NT2/D1 (cell line): ENCODE results near the gene NIN.

Experiments
- DNase-seq: peaks from one replicate; pipeline ENCODE4 v3.0.0-alpha.2; 2011; ENCODE audit warnings: low read depth, low spot score
- H3K27me3 ChIP-seq: 2 replicates; pipeline ENCODE4 v1.6.0; 2011; ENCODE audit warnings: mild to moderate bottlenecking; ENCODE audit not compliant: insufficient read length, insufficient read depth
- H3K36me3 ChIP-seq: 2 replicates; pipeline ENCODE4 v1.6.1; 2011; ENCODE audit warnings: mild to moderate bottlenecking, low read length, mixed read lengths; ENCODE audit not compliant: insufficient read depth, insufficient read length
- H3K4me1 ChIP-seq: 2 replicates; pipeline ENCODE4 v1.5.1; 2011; ENCODE audit not compliant: insufficient read depth, insufficient read length
- H3K4me3 ChIP-seq: 2 replicates; pipeline ENCODE4 v1.5.1; 2011; ENCODE audit warnings: low read depth; ENCODE audit not compliant: insufficient read length
- H3K9ac ChIP-seq: 2 replicates; pipeline ENCODE4 v1.6.0; 2011; ENCODE audit warnings: low read depth; ENCODE audit not compliant: insufficient read length
- H3K9me3 ChIP-seq: 2 replicates; pipeline ENCODE4 v1.5.1; 2011; ENCODE audit warnings: mild to moderate bottlenecking, low read length; ENCODE audit not compliant: insufficient read depth
- SUZ12 ChIP-seq: IDR thresholded peaks from 2 replicates; pipeline ENCODE4 v1.6.1; 2011; ENCODE audit not compliant: insufficient read length, insufficient read depth; ENCODE audit errors: extremely low read depth
- YY1 ChIP-seq: IDR thresholded peaks from 2 replicates; pipeline ENCODE4 v1.6.1; 2011; ENCODE audit not compliant: insufficient read length, insufficient read depth
- ZNF274 ChIP-seq: IDR thresholded peaks from 2 replicates; pipeline ENCODE4 v1.6.1; 2011; ENCODE audit warnings: mild to moderate bottlenecking, low read depth, low read length

The NIN gene

GRCh38 chr14:50774542-50775267 lies 56.3 kb downstream of the NIN start:
- no peaks in the 10 kb centered on the region for H3K9me3 ChIP-seq

DNA sequence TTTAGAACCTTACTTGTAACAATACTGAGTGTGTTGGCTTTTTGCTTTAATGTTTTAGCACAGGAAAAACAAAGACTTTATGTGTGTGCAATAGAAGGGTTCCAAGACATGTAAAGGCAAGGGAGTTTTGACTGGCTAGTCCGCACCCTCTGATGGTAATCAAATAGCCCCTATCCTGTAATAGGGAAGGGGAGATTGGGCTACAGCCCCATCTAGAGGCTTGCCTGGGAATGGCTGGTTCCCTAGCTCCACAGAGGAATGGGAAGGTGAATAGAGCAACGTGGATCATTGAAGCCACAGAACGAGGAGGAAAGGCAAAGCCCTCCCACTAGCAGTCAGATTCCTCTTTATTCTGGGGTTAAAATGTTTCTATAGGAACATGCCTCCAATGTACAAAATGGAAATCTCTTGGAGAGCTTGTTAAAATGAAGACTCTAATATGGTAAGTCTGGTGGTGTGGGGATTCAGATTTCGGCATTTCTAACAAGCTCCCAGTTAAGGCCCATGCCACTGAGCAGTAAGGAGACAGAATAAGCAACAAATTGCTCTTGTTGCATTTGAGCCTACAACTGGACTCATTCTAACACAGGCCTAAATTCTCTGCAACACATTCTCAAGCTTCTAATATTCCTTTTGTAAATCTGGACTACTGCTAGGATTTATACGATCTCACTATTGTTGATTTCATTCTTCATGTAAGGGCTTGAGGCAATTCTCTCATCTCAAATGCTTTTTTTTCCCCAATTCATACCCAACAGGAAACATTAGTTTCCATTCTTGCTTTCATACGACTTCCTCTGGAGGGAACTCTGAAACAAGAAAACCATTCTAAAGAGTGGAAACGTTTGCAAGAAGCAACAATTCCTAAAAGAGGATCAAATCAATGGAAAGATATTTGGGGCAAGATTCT lies 57.1 kb downstream of the NIN start:
- DNase-seq: peak; percentile 20
- H3K9ac ChIP-seq: no peak overlapping the region
- no peaks in the 10 kb centered on the region for H3K9me3 ChIP-seq
- TF ChIP-seq SUZ12 (no peak), YY1 (no peak), ZNF274 (no peak)
- H3K4me1 ChIP-seq: no peaks in the 10 kb centered on the region
- H3K36me3 ChIP-seq: peaks cover 31% of the 10 kb centered on the region
- no peak overlapping the region for H3K4me3 ChIP-seq
- no peaks in the 10 kb centered on the region for H3K27me3 ChIP-seq

More at GRCh38 chr14:50774542-50775267, 56.3 kb downstream of the NIN start:
- no peak for DNase-seq
- Histone ChIP-seq H3K4me3 (no peak overlapping the region), H3K36me3 (peaks cover 27% of the 10 kb centered on the region), H3K27me3 (no peaks in the 10 kb centered on the region), H3K4me1 (no peaks in the 10 kb centered on the region), H3K9ac (no peak overlapping the region)
- TF ChIP-seq ZNF274 (no peak), SUZ12 (no peak), YY1 (no peak)

GRCh38 chr14:50772412-50772811 lies 58.5 kb downstream of the NIN start:
- TF ChIP-seq SUZ12 (no peak), YY1 (no peak), ZNF274 (no peak)
- Histone ChIP-seq H3K4me1 (no peaks in the 10 kb centered on the region), H3K36me3 (peaks cover 38% of the 10 kb centered on the region), H3K4me3 (no peak overlapping the region), H3K9me3 (no peaks in the 10 kb centered on the region), H3K9ac (no peak overlapping the region), H3K27me3 (no peaks in the 10 kb centered on the region)
- DNase-seq: no peak

GRCh38 chr14:50770586-50770985 lies 60.4 kb downstream of the NIN start:
- peaks cover 38% of the 10 kb centered on the region for H3K36me3 ChIP-seq

DNA sequence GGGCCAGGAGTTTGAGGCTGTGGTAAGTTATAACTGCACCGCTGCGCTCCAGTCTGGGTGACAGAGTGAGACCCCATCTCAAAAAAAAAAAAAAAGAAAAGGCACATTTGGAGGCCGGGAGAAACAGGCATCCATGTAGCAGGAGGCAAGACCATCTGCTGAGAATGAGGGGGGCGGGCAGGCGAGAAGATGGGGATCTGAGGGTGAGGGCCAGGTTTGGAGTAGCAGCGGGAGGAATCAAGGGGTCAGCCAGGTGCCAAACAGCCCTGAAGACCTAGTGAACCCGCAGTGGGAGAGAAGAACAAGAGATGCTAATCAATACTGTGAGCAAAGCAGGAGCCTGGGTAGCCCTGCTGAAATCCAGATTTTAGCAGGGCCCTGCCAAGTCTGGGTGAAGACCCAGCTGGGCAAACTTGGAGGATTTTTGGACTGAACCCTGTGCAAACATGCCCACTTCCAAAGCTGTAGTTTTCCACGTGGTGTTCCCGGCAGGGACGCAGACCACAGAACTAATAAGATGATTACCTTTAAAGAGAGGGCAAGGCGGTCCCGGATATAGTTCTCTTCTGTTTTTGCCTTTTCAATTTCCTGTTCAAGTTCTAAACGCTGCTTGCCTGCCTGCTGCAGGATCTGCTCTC lies 61.0 kb downstream of the NIN start:
- TF ChIP-seq SUZ12 (no peak), ZNF274 (no peak), YY1 (no peak)
- DNase-seq: no peak
- H3K4me1 ChIP-seq: no peaks in the 10 kb centered on the region
- H3K9ac ChIP-seq: no peak overlapping the region
- H3K27me3 ChIP-seq: no peaks in the 10 kb centered on the region
- H3K36me3 ChIP-seq: peaks cover 38% of the 10 kb centered on the region
- no peaks in the 10 kb centered on the region for H3K9me3 ChIP-seq
- no peak overlapping the region for H3K4me3 ChIP-seq

More at GRCh38 chr14:50770586-50770985, 60.4 kb downstream of the NIN start:
- Histone ChIP-seq H3K9me3 (no peaks in the 10 kb centered on the region), H3K4me3 (no peak overlapping the region), H3K9ac (no peak overlapping the region), H3K27me3 (no peaks in the 10 kb centered on the region), H3K4me1 (no peaks in the 10 kb centered on the region)
- no peak for TF ChIP-seq YY1
- no peak for TF ChIP-seq ZNF274
- TF ChIP-seq SUZ12: no peak
- no peak for DNase-seq

GRCh38 chr14:50768680-50769079 lies 62.3 kb downstream of the NIN start:
- no peak overlapping the region for H3K4me3 ChIP-seq
- no peaks in the 10 kb centered on the region for H3K27me3 ChIP-seq
- no peaks in the 10 kb centered on the region for H3K9me3 ChIP-seq
- no peak for TF ChIP-seq YY1
- TF ChIP-seq ZNF274: no peak
- peaks cover 38% of the 10 kb centered on the region for H3K36me3 ChIP-seq
- no peak overlapping the region for H3K9ac ChIP-seq
- no peaks in the 10 kb centered on the region for H3K4me1 ChIP-seq
- DNase-seq: no peak

DNA sequence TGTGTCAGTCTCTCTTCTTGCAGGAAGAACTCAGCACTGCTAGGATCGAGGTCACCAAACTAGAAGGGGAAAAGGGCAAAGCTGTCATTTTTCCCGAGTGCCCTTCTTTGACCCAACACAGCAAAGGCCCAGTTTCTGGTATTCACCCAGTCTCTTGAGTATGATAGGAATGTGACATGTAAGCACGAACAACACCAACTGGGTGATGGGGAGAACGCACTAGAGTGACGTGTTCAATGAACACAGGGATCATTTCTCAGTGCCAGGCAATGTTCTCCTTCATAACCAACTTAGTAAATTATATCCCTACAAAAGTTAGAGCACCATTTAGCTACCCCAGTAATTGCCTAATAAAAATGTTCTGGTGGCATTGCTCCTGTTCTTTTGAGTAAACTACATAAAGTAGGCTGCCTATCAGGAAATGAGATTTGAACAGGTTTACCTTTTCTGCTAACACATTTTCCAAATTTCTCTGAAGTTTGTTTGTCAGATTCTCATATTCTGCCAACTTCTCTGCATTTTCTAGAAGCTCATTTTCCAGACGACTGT lies 64.5 kb downstream of the NIN start:
- H3K36me3 ChIP-seq: peaks cover 45% of the 10 kb centered on the region
- H3K27me3 ChIP-seq: no peaks in the 10 kb centered on the region
- H3K4me1 ChIP-seq: no peaks in the 10 kb centered on the region
- no peak overlapping the region for H3K4me3 ChIP-seq
- no peak for DNase-seq
- TF ChIP-seq SUZ12 (no peak), YY1 (no peak), ZNF274 (no peak)
- no peak overlapping the region for H3K9ac ChIP-seq
- H3K9me3 ChIP-seq: no peaks in the 10 kb centered on the region
